ENCODE data around the gene CNDP1. TPM values are rescaled to one million over a fixed set of nuclear protein-coding genes. Genes with fewer than 3 reads are reported as not detected.

The CNDP1 gene
- total and polyA plus RNA-seq, 4 donors: 0.09 to 21.1 (median 5.8) TPM

DNA sequence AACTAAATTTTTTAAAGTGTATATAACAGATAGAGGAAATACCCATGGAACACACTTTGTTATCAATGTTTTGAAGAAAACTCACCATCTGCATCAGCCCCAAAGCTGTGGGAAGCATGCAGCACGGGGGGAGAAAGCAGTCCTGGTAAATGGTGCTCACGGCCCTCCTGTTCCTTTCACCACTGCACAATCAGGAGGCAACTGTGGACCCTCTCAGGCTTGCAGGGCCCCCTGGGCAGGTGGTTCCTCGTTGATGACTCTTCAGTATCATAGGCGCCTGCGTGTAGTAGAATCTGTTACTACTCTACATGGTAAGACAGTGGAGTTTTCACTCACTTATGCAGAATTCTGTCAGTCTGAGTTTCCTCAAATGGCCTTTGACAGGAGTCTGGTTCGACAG lies 4.9 kb upstream of the CNDP1 start:
- Histone ChIP-seq H3K36me3 (ENCODE audit: control insufficient read depth in 4 of 4, insufficient read depth in 3 of 4, low read depth in 1 of 4, low read length in 3 of 4) (no peaks in the 10 kb centered on the region), H3K9ac (ENCODE audit: low read depth in 1 of 2, low read length in 2 of 2) (no peak overlapping the region), H3K4me1 (ENCODE audit: control insufficient read depth in 4 of 4, insufficient read depth in 4 of 4, low read length in 3 of 4) (no peaks in the 10 kb centered on the region), H3K9me3 (ENCODE audit: control insufficient read depth in 4 of 4, low read length in 3 of 4) (no peaks in the 10 kb centered on the region), H3K4me3 (ENCODE audit: low read depth in 1 of 3, low read length in 3 of 3) (no peak overlapping the region), H3K27ac (ENCODE audit: low read depth in 1 of 2, low read length in 2 of 2) (no peak overlapping the region), H3K27me3 (ENCODE audit: control insufficient read depth in 4 of 4, insufficient read depth in 4 of 4, low read length in 3 of 4) (no peaks in the 10 kb centered on the region)
- no peak for TF ChIP-seq JUND (IDR thresholded peaks at IDR 0.05)
- TF ChIP-seq, protein P1, sequence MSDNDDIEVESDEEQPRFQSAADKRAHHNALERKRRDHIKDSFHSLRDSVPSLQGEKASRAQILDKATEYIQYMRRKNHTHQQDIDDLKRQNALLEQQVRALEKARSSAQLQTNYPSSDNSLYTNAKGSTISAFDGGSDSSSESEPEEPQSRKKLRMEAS (IDR thresholded peaks at IDR 0.05): no peak
- no peak for TF ChIP-seq RAD21 (IDR thresholded peaks at IDR 0.05)
- TF ChIP-seq NR2F2 (IDR thresholded peaks at IDR 0.05): no peak
- TF ChIP-seq HNF4G (IDR thresholded peaks at IDR 0.05): no peak
- TF ChIP-seq, protein P2, sequence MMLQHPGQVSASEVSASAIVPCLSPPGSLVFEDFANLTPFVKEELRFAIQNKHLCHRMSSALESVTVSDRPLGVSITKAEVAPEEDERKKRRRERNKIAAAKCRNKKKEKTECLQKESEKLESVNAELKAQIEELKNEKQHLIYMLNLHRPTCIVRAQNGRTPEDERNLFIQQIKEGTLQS (IDR thresholded peaks at IDR 0.05): no peak
- DNase-seq (ENCODE audit: low spot score): no peak
- WGBS: 90% methylated on average over 6 of the region's 6 CpGs

DNA sequence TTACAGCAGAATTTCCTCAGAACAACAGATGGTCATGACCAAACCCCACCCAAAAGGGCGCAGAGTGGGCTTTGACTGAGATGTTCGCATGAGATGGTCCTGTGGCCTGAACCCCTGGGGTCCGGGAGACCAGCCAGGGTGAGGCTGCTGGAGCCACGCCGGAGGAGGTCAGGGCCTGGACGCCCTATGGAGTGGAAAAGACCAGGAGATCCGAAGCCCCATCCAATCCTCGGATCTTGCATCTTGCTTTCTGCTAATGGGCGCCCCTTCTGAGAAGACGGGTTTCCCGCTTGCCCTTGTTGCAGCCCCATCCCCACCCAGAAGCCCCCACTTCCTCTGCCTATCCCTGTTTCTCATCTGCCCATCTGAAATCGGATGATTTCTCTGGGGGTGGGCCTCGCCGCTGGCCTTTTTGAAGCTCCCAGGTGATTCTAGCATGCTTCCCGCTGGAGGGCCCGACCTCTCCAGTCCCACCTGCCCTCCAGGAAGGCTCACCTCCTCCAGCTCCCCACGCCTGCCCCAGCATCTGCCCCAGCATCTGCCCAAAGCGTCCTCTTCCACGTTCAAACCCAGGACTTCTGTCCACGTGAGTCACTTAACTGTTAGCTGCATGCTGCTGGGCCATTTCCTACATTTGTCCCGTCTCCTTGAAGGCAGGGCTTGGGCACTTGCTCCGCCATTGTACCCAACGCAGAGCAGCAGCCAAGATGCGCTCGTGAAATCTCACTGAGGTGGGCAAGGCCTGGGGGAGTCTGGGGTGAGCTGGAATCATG lies 4.3 kb upstream of the CNDP1 start:
- Histone ChIP-seq H3K27ac (ENCODE audit: low read depth in 1 of 2, low read length in 2 of 2) (no peak overlapping the region), H3K9me3 (ENCODE audit: control insufficient read depth in 4 of 4, low read length in 3 of 4) (no peaks in the 10 kb centered on the region), H3K36me3 (ENCODE audit: control insufficient read depth in 4 of 4, insufficient read depth in 3 of 4, low read depth in 1 of 4, low read length in 3 of 4) (no peaks in the 10 kb centered on the region), H3K4me3 (ENCODE audit: low read depth in 1 of 3, low read length in 3 of 3) (no peak overlapping the region), H3K9ac (ENCODE audit: low read depth in 1 of 2, low read length in 2 of 2) (no peak overlapping the region), H3K4me1 (ENCODE audit: control insufficient read depth in 4 of 4, insufficient read depth in 4 of 4, low read length in 3 of 4) (no peaks in the 10 kb centered on the region), H3K27me3 (ENCODE audit: control insufficient read depth in 4 of 4, insufficient read depth in 4 of 4, low read length in 3 of 4) (no peaks in the 10 kb centered on the region)
- no peak for TF ChIP-seq HNF4G (IDR thresholded peaks at IDR 0.05)
- no peak for TF ChIP-seq JUND (IDR thresholded peaks at IDR 0.05)
- no peak for TF ChIP-seq FOXA2 (IDR thresholded peaks at IDR 0.05)
- TF ChIP-seq, protein P1 (IDR thresholded peaks at IDR 0.05): no peak
- no peak for TF ChIP-seq FOXA1 (IDR thresholded peaks at IDR 0.05)
- TF ChIP-seq HNF4A (conservative IDR thresholded peaks at IDR 0.05): no peak
- no peak for TF ChIP-seq YY1 (IDR thresholded peaks at IDR 0.05)
- no peak for TF ChIP-seq RAD21 (IDR thresholded peaks at IDR 0.05)
- no peak for TF ChIP-seq RXRA (IDR thresholded peaks at IDR 0.05)
- WGBS: 95% methylated on average over 25 of the region's 25 CpGs
- DNase-seq (ENCODE audit: low spot score): no peak

DNA sequence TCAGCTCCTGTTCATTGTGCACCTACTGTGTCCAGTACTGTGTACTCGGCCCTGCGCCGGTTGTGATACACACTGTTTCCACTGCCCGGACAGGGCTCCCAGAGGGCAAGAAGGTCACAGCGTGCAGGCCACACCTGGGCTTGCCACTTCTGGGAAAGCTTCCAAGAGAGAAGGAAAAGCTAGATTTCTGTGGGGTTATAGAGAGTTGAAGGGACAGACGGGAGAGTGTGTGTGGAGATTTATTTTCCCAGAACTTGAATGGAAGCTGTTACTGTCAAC lies 3.8 kb upstream of the CNDP1 start:
- 86% methylated on average over 6 of the region's 6 CpGs for WGBS

More for the DNA sequence above, 3.8 kb upstream of the CNDP1 start:
- no peaks in the 10 kb centered on the region for H3K4me1 ChIP-seq (ENCODE audit: control insufficient read depth in 4 of 4, insufficient read depth in 4 of 4, low read length in 3 of 4)
- H3K27ac ChIP-seq (ENCODE audit: low read depth in 1 of 2, low read length in 2 of 2): no peak overlapping the region
- no peak for DNase-seq (ENCODE audit: low spot score)
- H3K4me3 ChIP-seq (ENCODE audit: low read depth in 1 of 3, low read length in 3 of 3): no peak overlapping the region
- H3K27me3 ChIP-seq (ENCODE audit: control insufficient read depth in 4 of 4, insufficient read depth in 4 of 4, low read length in 3 of 4): no peaks in the 10 kb centered on the region
- H3K36me3 ChIP-seq (ENCODE audit: control insufficient read depth in 4 of 4, insufficient read depth in 3 of 4, low read depth in 1 of 4, low read length in 3 of 4): no peaks in the 10 kb centered on the region
- TF ChIP-seq, protein P3, sequence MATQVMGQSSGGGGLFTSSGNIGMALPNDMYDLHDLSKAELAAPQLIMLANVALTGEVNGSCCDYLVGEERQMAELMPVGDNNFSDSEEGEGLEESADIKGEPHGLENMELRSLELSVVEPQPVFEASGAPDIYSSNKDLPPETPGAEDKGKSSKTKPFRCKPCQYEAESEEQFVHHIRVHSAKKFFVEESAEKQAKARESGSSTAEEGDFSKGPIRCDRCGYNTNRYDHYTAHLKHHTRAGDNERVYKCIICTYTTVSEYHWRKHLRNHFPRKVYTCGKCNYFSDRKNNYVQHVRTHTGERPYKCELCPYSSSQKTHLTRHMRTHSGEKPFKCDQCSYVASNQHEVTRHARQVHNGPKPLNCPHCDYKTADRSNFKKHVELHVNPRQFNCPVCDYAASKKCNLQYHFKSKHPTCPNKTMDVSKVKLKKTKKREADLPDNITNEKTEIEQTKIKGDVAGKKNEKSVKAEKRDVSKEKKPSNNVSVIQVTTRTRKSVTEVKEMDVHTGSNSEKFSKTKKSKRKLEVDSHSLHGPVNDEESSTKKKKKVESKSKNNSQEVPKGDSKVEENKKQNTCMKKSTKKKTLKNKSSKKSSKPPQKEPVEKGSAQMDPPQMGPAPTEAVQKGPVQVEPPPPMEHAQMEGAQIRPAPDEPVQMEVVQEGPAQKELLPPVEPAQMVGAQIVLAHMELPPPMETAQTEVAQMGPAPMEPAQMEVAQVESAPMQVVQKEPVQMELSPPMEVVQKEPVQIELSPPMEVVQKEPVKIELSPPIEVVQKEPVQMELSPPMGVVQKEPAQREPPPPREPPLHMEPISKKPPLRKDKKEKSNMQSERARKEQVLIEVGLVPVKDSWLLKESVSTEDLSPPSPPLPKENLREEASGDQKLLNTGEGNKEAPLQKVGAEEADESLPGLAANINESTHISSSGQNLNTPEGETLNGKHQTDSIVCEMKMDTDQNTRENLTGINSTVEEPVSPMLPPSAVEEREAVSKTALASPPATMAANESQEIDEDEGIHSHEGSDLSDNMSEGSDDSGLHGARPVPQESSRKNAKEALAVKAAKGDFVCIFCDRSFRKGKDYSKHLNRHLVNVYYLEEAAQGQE (IDR thresholded peaks at IDR 0.05): no peak
- TF ChIP-seq FOXA1 (IDR thresholded peaks at IDR 0.05) (no peak), YY1 (IDR thresholded peaks at IDR 0.05) (no peak), RAD21 (IDR thresholded peaks at IDR 0.05) (no peak), NR2F2 (IDR thresholded peaks at IDR 0.05) (no peak), EGR1 (IDR thresholded peaks at IDR 0.05; ENCODE audit: low read depth in 2 of 2) (no peak), JUND (IDR thresholded peaks at IDR 0.05) (no peak), GABPA (IDR thresholded peaks at IDR 0.05 in 1 of 2, conservative IDR thresholded peaks at IDR 0.05 in 1 of 2) (no peak), RXRA (IDR thresholded peaks at IDR 0.05) (no peak), SP1 (IDR thresholded peaks at IDR 0.05) (no peak), FOXA2 (IDR thresholded peaks at IDR 0.05) (no peak)
- TF ChIP-seq, protein P1 (IDR thresholded peaks at IDR 0.05): no peak
- TF ChIP-seq, protein P4, sequence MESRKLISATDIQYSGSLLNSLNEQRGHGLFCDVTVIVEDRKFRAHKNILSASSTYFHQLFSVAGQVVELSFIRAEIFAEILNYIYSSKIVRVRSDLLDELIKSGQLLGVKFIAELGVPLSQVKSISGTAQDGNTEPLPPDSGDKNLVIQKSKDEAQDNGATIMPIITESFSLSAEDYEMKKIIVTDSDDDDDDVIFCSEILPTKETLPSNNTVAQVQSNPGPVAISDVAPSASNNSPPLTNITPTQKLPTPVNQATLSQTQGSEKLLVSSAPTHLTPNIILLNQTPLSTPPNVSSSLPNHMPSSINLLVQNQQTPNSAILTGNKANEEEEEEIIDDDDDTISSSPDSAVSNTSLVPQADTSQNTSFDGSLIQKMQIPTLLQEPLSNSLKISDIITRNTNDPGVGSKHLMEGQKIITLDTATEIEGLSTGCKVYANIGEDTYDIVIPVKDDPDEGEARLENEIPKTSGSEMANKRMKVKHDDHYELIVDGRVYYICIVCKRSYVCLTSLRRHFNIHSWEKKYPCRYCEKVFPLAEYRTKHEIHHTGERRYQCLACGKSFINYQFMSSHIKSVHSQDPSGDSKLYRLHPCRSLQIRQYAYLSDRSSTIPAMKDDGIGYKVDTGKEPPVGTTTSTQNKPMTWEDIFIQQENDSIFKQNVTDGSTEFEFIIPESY (IDR thresholded peaks at IDR 0.05): no peak
- TF ChIP-seq, protein P5, sequence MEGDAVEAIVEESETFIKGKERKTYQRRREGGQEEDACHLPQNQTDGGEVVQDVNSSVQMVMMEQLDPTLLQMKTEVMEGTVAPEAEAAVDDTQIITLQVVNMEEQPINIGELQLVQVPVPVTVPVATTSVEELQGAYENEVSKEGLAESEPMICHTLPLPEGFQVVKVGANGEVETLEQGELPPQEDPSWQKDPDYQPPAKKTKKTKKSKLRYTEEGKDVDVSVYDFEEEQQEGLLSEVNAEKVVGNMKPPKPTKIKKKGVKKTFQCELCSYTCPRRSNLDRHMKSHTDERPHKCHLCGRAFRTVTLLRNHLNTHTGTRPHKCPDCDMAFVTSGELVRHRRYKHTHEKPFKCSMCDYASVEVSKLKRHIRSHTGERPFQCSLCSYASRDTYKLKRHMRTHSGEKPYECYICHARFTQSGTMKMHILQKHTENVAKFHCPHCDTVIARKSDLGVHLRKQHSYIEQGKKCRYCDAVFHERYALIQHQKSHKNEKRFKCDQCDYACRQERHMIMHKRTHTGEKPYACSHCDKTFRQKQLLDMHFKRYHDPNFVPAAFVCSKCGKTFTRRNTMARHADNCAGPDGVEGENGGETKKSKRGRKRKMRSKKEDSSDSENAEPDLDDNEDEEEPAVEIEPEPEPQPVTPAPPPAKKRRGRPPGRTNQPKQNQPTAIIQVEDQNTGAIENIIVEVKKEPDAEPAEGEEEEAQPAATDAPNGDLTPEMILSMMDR (IDR thresholded peaks at IDR 0.05; ENCODE audit: low read depth, low read length, missing input control): no peak
- no peak overlapping the region for H3K9ac ChIP-seq (ENCODE audit: low read depth in 1 of 2, low read length in 2 of 2)
- H3K9me3 ChIP-seq (ENCODE audit: control insufficient read depth in 4 of 4, low read length in 3 of 4): no peaks in the 10 kb centered on the region
